GM19397 (cell line): Measurements from ENCODE around the gene FHIT.

Experiments used
- ATAC-seq: cut with Tn5 transposase; IDR thresholded peaks from one replicate; pipeline ENCODE4 v1.9.1; 2021; ENCODE audit warnings: mild to moderate bottlenecking, moderate library complexity; ENCODE audit not compliant: unreplicated experiment

Gene FHIT

DNA sequence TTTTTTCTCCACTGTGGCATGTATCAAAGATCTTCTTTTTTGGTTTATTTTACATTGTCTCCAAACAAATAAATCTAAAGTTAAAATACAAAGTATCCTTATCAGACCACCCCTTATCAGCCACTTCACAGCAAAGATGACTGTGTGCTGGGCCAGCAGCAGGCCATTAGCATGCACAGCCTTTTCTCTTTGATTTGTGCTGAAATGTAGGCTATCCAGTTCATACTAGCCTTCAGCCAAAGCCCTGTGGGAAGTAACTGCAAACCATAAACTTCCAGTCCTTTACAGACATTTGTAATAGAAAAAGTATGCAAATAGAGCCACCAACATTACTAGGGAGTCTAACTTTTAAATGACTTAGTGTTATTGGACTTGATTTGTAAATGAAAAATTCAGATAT is 816.3 kb downstream of the FHIT start:
- ATAC-seq, result no peak

DNA sequence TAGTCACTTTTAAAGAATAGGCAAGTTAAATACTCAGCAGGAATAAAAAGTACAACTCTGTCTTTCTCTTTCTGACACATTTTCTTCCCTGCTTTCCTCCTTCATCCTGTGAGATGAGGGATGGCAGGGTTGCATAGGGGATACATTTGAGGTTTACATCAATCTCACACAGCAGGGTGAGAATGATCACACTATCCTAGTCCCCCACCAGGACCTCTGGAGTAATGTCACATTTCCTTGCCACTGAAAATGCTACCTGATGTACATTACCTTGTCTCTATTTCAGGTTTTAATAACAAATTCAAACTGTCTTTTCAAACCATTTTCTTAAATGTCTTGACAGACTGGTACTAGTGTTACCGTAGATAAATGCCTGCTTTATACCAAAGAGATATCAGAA is 816.9 kb downstream of the FHIT start:
- no peak for ATAC-seq

GRCh38 chr3:60431599-60431958 is 819.7 kb downstream of the FHIT start:
- no peak for ATAC-seq

DNA sequence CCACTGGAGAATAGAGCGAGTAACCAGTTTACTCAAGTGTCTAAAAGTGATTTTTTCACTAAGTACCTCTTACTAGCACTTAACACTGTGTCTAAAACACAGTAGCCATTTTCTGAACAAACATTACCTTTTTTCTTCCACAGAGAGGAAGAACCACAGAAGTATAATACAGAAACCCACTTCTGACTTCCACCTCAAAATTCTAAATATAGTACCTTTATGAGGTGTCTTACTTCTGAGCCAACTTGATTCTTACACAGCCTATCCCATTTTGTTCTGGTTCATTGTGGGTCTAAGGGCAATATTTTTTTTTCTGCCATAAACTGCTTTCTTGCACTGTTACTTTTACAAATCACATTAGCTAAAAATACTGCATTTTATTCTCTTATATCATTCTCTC is 821.0 kb downstream of the FHIT start:
- ATAC-seq, result no peak

DNA sequence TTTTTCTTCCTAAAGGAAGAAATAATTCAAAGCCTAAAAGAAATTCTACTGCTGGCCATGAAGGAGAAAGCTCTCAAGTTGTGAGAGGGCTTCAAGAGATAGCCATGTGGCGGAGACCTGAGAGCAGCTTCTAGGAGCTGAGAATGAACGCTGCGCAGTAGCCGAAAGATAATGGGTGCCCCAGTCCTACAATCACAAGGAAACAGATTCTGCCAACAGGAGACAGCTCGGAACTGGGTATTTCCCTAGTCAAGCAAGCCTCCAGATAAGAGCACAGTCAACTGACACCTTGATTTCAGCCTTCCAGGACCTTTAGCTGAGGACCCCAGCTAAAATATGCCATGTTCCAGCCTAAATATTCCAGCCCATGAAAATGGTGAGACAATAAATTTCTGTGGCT is 824.1 kb downstream of the FHIT start:
- ATAC-seq, result no peak

GRCh38 chr3:60424942-60425341 is 826.3 kb downstream of the FHIT start:
- no peak for ATAC-seq

- no peak for ATAC-seq
Observed at GRCh38 chr3:60424034-60424433, 827.2 kb downstream of the FHIT start.

DNA sequence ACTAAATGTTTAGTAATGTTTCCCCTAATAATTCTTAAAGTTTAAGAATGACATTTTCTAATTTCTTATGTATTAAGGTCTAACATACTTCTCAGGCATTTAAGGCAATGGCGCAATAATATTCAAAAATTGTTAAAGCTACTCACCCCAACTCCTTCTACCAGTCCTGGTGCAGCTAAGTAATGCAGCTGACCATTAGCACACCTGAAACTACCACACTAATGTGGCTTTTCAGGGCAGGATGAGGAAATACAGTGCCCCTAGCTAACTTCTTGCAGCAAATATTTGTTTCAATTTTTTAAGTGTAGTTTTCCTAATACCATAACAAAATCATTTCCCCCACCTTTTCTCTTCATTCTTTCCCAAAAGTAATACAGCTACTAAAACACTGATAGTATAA is 827.7 kb downstream of the FHIT start:
- no peak for ATAC-seq

DNA sequence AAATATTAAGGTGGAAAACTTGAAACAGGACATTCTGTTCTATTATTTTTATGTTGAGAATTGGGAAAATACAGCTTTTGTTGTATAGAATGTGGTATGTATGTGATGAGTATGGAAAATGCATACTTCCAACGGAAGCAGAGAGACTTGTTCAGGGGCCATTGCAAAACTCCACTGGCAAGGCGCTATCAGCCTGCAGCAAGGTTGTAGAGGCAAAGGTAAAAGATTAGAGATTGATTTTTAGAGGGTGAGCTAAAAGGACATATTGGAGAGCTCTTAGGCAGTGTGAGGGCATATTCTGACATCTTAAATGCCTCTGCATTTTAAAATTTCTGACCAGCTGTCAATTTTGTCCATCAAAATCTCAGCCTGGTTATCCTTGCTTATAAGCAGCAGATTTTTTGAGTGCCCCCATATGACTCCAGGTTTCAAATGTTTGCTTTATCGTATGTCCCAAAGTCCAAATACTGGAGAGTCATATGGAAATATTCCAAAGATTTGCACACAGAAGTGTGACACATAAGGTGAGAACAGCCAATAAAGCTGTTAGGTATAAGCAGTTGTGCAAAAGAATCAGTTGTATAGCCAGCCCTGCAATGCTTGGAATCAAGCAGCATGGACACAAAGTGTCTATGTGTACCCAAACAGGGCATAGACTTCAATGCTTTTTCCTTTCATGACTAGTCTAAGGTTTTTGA is 829.4 kb downstream of the FHIT start:
- no peak for ATAC-seq

GRCh38 chr3:60417576-60417975 is 833.7 kb downstream of the FHIT start:
- no peak for ATAC-seq

DNA sequence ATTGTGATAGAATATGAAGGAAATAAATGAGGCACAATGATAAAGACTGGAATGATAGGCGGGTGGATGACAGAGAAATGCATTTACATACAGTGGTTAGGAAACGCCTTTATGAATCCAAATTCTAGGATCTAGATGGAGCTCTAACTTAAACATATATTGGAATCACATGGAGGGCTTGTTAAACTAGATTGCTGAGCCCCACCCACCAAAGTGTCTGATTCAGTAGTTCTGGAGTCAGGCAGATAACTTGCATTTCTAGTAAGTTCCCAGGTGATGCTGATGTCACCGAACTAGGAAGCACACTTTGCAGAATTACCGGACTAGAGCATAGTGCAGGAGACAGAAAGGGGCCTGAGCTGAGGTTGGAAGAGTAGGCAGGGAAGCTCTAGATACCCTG is 837.2 kb downstream of the FHIT start:
- ATAC-seq, result no peak

- ATAC-seq, result no peak
Observed at GRCh38 chr3:60413551-60413950, 837.7 kb downstream of the FHIT start.

GRCh38 chr3:60403866-60404265 is 847.4 kb downstream of the FHIT start:
- ATAC-seq, result no peak

GRCh38 chr3:60402931-60403330 is 848.3 kb downstream of the FHIT start:
- no peak for ATAC-seq

GRCh38 chr3:60399861-60400845 is 851.1 kb downstream of the FHIT start:
- no peak for ATAC-seq

DNA sequence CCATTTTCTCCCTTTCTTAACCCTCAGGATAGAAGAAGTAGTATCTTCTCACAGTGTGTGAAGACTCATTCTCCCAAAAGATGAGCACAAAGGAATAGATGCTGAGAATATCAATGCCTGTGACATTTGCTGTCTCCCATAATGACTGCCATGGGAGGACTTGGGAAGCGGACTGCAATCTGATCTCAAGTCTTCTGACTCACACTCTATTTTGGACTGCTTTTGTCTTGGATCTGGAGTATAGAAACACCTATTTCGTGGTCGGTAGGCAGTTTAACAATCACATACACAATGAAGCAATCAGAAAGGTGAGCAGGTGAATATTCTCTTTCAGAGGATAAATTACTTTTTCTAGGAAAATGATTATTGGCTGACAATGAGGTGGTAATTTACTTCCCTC is 852.0 kb downstream of the FHIT start:
- no peak for ATAC-seq

- ATAC-seq, result no peak
Observed at GRCh38 chr3:60395173-60395762, 856.0 kb downstream of the FHIT start.

- no peak for ATAC-seq
Observed at GRCh38 chr3:60393946-60394345, 857.3 kb downstream of the FHIT start.

DNA sequence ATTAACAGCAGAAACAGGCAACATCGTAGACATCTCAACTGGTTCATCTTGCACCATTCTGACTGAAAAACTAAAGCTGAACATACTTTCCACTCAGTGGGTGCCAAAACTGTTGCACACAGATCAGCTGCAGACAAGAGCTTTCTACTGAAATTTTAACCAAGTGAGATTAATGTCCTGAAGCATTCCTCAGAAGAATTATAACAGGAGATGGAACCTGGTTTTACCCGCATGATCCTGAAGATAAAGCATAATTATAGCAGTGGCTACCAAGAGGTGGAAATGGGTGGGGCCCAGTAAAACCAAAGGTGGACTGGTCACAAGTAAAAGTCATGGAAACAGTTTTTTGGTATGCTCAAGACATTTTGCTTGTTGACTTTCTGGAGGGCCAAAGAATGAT is 858.8 kb downstream of the FHIT start:
- no peak for ATAC-seq

DNA sequence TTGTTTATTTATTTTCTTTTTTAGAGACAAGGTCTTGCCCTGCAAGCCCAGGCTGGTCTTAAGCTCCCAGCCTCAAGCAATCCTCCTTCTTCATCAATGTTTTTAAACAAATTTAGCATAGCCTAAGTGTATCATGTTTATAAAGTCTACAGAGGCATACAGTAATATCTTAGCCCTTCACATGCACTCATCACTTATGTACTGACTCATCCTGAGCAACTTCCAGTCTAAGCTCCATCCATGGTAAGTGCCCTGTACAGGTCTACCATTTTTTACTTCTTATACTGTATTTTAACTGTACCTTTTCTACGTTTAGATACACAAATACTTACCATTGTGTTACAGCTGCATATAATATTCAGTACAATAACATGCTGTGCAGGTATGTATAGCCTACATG is 860.0 kb downstream of the FHIT start:
- no peak for ATAC-seq

DNA sequence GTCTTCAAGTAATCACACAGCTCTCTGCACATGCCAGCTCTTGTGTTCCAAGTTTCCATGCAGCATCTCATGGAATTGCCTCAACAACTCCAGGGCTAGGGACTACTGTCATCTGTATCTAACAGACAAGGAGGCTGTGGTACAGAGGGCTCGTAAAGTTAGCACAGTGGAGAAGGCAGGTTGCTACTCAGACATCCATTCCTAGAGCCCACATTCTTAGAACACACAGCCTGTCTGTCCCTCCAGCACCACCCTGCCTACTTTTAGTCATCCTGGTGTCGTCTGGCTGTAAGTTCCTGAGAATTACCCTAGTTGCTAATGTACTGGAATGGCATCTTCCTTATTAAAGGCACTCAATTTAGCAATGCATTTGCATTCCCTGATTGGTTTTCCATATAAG is 862.5 kb downstream of the FHIT start:
- no peak for ATAC-seq

DNA sequence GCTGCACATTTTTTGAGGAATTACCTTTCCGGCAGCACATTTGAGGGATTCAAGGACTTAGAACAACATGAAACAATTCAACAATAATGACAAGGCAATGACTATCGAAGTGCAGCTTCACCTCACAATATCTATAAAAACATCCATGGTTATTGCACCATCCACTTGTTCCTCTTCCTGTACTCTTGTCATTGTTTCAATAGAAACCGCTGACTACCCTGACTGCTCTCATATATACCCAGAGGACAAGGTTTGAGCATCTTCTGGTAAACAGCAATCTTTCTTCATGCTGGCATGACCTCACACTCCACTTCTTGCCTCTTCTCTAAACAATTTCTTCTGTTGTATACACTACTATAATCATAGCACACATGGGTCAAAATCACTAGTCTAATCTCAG is 864.9 kb downstream of the FHIT start:
- ATAC-seq, result no peak
